HG03575 (cell line): ENCODE measurements around the gene GJA1.
"Not testable (repeated sequence)": the region's sequence is repeated elsewhere in the genome, so short reads cannot be mapped to it uniquely, and the experiment has no call there.

Experiments used
- ATAC-seq: cut with Tn5 transposase; IDR thresholded peaks from one replicate; pipeline ENCODE4 v1.9.1; 2021; ENCODE audit not compliant: unreplicated experiment, insufficient number of reproducible peaks, low FRiP score; ENCODE audit errors: extremely low read depth

Gene GJA1

DNA sequence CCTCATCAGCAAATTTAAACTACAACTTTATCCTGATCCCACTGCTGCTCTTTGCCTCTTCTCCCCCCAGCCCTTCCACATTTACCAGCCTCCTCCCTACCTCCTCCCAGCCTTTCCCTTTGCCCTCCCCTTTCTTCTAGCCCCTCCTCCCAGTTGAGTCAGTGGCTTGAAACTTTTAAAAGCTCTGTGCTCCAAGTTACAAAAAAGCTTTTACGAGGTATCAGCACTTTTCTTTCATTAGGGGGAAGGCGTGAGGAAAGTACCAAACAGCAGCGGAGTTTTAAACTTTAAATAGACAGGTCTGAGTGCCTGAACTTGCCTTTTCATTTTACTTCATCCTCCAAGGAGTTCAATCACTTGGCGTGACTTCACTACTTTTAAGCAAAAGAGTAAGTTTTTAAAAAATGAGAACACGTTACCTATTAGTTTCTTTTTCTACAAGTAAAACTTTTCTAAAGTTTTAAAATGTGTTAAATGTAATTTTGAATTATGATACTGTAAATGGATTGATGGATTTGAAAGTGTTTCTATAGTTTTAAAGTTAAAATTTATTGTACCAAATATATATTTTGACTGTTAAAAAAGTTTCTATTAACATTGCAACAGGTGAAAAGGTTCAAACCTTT, at the start of gene GJA1:
Gene GJA1, plus strand, starts transcription at position 203 of the 626 bp plus-strand sequence. CDS start 11,202 bp downstream, outside the sequence.
- no peak for ATAC-seq

DNA sequence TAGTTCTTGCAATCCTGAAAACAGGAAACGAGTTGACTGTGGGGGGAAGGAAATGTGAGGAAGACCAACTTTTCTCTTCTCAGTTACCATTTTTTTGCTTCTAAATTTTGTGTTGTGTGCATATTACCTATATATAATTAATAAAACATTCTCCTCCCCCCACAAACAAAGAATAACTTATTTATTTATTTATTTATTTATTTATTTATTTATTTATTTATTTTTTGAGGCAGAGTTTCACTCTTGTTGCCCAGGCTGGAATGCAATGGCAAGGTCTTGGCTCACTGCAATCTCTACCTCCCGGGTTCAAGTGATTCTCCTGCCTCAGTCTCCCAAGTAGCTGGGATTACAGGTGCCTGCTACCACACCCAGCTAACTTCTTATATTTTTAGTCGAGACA, 48.9 kb upstream of the GJA1 start:
- ATAC-seq: not testable (repeated sequence)

DNA sequence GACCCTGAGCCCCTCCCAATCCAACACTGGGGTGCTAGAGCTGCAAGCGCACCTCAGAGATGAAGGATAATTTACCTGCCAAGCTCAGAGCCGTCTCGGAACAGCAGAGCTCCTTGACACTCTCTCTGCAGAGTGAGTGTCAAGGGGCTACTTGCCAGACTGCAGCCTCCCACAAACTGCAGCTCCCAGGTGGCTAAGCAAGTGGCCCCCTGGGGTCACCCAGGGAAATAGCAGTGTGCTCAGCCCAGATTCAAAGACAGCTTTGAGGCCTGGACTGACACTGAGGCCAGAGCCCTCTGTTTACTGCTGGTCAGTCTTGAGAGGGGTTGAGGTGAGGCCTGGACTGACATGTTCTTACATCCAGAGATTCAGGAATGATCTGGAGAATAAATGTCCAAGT, 46.0 kb upstream of the GJA1 start:
- ATAC-seq: no peak

DNA sequence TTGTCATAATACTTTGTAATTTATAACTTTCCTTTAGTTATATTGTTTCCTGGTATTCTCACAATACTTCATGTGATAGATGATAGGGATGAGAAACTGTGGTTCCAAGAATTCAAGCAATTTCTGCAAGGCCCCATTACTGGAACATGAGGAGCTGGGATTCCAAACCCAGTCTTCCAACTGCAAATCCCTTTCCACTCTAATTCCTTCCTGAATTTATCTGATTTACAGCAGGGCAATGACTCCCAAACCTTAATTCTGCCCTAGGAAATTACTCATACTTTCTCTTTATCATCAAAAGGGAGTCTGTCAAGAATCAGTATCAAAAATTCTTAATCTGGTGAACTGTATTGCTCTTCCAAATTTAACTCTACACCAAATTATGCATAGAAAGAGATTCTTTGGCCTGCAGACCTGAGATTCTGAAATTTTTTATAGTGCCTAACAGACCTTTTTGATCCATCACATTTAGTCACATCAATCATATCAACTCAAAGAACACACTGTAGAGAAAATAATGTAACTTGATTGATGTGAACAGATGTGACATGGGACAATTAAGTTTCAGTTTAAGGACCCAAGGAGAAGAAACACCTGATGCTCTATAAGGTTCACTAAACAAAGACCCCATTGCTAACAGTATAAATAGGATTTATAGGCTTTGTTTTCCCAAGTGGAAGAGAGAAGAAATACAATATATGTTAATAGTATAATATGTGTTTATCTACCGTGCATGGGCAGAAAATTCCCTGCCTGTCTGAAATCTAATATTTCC, 41.5 kb upstream of the GJA1 start:
- ATAC-seq: no peak

DNA sequence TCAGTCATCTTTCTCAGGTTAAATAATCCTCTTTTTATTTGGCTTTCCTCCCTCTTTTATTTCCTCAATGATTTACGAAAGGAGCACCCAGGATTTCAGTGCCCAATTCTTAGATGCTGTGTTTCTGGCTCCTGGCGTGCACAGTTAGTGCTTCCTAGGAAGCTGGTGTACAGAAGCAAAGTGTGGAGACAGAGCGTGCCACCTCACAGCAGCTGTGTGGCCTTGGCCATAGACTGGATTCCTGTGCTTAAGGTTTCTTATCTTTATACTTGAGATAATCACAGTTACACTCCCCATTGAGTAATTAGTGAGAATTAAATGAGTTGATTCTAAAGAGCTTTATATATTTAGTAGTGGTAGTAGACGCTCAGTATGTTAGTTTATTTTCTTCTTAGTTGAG, 39.7 kb upstream of the GJA1 start:
- ATAC-seq: no peak

DNA sequence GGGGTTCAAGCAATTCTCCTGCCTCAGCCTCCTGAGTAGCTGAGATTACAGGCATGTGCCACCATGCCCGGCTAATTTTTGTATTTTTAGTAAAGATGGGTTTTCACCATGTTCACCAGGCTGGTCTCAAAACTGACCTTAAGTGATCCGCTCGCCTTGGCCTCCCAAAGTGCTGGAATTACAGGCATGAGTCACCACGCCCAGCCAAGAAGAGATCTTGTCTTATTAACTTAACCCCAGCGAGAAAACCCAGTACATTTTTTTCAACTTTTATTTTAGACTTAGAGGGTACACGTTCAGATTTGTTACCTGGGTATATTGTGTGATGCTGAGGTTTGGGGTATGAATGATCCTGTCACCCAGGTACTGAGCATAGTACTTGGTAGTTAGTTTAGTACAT, 38.3 kb upstream of the GJA1 start:
- ATAC-seq: not testable (repeated sequence)

DNA sequence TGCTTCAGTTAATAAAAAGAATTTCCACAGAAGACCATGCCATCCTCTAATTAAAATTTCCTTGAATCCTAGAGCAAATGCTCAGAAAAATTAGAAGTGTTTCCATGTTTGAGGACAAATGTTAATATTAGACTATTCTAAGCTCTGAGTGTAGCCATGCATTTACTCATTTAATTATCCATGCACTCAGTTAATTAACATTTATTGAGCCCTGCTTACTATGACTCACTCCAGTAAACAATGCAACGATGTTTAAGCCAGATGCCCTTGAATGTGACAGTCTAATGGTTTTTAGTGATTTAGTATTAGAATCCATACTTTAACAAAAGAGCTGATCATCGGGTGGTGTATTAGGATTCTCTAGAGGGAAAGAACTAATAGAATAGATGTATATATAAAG, 37.3 kb upstream of the GJA1 start:
- no peak for ATAC-seq

DNA sequence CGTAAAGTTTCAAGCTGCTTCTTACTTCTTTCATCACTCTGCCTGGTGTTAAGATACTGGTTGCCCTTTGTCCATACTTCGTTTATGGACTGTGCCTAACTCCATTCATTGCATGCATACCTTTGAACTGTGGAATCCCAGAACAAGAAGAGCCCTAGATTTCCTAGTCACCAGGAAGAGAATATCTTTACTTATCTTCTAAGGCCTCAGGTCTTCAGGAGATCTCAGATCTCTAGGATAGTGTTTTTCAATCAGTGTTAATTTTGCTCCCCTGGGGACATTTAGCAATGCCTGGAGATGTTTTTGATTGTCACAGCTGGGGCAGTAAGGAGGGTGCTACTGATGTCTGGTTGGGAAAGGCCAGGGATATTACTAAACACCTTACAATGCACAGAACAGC, 35.5 kb upstream of the GJA1 start:
- ATAC-seq: no peak

DNA sequence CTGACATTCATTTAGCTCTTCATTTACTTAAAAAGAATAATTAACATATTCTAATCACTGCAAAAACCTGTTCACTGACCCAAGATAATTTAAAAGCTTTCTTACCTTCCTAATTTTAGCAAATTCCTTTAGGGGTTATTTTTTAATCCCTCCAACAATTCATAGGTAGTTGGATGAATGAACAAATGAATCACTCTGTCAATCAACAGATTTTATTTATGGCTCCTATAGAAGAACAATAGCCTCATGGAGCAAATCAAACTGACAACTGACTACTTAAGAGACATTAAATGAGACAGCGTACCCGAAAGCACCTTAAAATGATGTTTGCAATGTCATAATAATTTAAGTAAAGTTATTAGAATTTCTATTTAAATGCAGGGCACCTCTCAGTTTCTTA, 31.5 kb upstream of the GJA1 start:
- ATAC-seq: no peak

DNA sequence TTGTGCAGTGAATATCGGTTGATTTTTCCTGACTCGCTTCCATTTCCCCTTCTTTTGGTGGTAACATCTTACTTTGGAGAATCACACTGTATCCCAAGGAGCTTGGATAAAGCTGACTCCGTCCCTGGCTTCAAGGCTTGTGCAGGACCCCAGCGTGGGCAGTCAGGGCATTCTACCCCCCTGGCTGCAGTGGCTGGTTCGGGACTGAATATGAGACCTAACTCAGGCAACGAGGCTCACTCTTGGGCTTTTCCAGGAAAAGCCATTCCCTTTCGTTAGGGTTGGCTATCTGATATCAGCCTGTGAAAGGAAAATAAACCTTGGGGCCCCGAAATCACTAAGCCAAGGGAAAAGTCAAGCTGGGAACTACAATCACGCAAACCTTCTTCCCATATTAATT, 30.1 kb upstream of the GJA1 start:
- ATAC-seq: no peak

DNA sequence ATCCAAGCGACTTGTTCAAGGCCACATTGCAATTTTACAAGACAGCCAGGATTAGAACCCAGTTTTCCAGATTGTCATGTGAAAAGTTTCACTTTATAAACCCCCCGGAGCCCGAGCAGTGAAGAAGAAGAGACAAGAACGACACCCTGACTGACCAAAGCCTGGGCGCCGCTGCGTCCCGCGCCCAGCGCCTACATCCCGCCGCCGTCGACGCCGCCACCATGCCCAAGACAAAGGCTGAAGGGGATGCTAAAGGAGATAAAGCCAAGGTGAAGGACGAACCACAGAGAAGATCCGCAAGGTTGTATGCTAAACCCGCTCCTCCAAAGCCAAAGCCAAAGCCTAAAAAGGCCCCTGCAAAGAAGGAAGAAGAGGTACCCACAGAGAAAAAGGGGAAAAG, 27.1 kb upstream of the GJA1 start:
- ATAC-seq: no peak

DNA sequence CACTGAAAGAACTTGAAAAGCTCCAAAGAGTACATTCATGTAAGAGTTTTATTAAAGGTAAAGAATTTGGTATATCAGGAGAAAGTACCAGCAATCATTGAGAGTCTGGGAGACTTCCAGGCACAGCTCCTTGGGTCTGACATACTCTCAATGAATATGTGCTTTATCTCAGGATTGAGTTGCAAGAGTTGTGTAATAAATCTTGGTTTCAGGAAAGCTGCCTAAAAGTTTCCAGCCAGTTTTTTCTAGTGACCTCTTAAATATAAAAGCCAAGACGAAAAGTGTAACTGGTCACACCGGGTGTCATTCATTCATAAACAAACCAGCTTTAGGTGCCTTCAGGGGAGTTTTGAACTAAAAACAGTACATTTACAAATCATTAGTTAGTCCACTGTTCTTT, 21.6 kb upstream of the GJA1 start:
- ATAC-seq: no peak

DNA sequence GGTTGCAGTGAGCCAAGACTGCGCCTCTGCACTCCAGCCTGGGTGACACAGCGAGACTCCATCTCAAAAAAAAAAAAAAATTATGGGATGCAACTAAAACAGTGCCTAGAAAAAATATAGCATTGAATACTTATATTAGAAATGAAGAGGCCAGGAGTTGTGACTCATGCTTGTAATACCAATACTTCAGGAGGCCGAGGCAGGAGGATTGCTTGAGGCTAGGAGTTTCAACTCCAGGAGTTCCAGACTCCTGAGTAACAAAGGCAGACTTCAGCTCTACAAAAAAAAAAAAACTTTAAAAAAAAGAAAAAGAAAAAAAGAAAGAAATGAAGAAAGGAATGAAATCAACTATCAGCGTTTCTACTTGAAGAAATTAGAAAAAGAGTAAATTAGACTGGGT, 17.1 kb upstream of the GJA1 start:
- ATAC-seq: no peak

DNA sequence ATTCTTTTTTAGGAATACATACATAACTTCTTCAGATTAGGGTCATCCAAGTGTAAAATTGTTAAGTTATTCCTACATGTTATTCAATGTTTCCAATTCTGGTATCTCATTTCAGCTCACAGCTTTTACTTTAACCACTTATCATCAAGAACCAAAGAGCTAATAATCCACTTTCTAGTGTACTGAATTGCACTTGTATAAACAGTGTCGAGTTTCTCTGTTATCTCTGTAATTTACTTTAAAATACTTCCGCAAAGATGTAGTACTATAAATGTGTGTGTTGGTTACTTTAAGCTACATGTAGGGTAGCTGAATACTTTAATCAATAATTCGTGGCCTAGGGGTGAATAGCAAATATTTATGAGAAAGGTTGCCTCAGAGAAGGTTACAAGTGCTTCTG, 8.8 kb upstream of the GJA1 start:
- ATAC-seq: no peak

DNA sequence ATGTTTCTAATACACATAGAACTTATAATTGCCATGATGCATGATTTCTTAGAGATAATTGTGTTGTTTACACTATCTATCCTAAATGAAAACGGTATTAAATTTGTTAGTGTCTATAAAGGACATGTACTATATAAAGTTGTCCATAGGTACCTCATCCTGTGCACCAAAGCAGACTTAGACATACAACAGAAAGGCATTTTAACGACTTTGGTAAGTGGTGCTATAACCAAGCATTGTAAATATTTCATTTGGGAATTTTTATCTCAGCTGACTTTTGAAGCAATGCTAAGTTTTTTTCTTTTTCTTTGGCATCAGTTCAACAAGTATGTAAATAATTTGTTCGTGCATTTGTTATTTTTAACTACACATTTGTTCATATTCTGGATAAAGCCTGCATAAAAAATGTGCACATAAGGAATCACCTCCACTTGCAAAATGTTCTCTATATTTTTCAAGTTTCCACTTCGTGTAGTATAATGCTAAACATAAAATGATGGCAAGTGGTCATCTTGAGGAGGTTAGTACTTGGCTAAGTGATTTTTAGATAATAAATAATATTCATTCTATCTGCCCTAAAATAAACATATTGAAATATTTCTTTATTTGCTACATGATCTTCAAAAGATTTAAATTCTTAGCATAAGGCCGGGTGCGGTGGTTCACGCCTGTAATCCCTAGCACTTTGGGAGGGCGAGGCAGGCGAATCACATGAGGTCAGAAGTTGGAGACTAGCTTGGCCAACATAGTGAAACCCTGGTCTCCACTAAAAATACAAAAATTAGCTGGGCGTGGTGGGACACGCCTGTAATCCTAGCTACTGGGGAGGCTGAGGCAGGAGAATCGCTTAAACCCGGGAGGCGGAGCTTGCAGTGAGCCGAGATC, 6.3 kb upstream of the GJA1 start:
- no peak for ATAC-seq

DNA sequence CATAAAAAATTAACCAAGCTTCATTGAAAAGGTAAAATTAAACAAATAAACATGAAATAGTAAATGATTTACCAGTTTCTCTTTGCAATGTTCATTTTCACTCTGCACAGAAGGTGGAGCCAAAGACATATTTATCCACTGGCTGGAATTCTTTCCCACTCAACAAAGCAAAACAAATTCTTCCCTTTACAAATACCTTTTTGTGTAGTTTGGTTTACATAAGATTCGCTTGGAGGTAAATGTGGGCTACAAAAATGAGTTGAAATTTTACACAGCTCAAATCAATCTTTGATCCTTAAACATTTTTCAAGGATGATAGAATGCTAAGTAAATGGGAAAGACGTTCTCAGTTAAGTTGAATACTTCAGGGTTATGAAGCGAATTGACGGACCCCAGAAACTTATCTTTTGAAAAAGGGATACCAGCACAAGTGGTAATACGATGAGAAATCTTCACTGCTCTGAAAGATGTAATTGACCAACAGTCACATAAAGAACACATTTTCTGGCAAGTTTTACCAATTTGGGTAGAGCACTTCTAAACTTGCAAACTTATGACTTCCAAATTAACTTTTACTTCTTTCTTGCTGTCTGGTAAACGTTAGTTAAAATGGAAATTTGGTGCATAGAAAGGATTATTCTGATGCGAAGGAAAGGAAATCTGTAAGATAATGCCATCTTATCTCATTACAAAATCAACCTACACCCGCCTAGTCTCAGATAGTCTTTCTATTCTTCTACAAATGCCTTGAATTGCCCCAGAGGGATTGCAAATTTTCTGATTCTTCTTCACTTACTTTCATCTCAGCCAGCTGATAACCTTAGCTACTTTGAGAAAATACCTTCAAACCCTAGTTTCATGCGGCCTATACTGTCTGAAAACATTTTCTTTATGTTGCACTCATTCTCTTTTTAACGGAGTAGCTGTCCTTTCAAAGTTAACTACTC, 4.7 kb upstream of the GJA1 start:
- ATAC-seq: no peak

DNA sequence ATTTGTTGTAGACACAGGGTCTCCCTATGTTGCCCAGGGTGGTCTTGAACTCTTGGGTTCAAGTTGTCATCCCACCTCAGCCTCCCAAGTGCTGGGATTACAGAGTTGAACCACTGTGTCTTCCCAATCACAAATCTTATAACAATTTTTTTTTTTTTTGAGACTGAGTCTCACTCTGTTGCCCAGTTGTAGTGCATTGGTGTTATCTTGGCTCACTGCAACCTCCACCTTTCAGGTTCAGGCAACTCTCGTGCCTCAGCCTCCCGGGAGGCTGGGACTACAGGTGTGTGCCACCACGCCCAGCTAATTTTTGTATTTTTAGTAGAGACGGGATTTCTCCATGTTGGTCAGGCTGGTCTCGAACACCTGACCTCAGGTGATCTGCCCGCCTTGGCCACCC, 3.7 kb upstream of the GJA1 start:
- ATAC-seq: not testable (repeated sequence)

DNA sequence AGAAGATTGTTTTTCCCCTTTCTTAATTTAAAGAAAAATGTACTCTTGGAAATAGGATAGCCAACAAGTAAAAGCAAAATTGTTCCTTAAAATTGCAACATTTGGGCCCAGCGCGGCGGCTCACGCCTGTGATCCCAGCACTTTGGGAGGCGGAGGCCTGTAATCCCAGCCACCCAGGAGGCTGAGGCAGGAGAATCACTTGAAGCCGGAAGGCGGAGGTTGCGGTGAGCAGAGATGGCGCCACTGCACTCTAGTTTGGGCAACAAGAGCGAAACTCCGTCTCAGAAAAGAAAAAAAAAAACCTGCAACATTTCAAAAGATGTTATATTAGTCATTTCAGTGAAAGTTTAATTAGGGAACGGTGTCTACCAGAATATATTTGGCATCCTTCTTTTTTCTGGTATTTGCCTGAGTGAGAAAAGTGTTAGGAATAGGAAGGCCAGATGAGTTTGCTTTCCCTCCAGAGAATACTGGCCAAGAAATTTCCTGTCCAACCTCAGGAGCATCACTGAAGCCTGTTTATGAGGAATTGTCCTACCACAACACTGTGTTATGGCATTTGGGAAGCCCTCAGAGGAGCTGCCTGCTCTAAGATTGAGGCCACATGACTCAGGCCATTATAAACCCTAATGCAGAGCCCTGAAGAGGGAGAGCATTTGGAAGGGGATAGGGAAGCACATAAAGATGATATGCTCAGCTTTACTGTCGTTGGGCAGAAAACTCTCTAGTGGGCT, 1.2 kb upstream of the GJA1 start:
- no peak for ATAC-seq
